SK-N-SH (cell line): ENCODE results near the gene ZGRF1. TPM values are rescaled to one million over a fixed set of nuclear protein-coding genes. Genes with fewer than 3 reads are reported as not detected.

Experiments
- CTCF ChIA-PET: fragments of 300-600, 350-600 bp; formaldehyde crosslinking; extraction: SDS; loops from one replicate; lab custom pipeline; 2021; lab: Yijun Ruan, JAX
- POLR2A ChIA-PET: fragments of 350-600 bp; sonication (Branson Sonifier 250); formaldehyde crosslinking; extraction: SDS; loops from one replicate; lab custom pipeline; 2020; ENCODE audit warnings: antibody characterized with exemption, inconsistent platforms; lab: Yijun Ruan, JAX
- DNase-seq: peaks from one replicate; pipeline ENCODE4 v3.0.0; 2012
- H2AFZ ChIP-seq: fragments of 200-600 bp; sonication (generic); 2 replicates; pipeline ENCODE4 v1.8.1; 2016; ENCODE audit warnings: antibody characterized with exemption, mild to moderate bottlenecking, low read depth
- H3F3A ChIP-seq: fragments of 200-600 bp; sonication (generic); replicated peaks from 2 replicates; pipeline ENCODE3; 2016; ENCODE audit warnings: antibody characterized with exemption, mild to moderate bottlenecking; ENCODE audit not compliant: insufficient read depth
- H3K27ac ChIP-seq, 2 experiments: fragments of 200-500 bp in 1 of 2; fragments of 200-600 bp in 1 of 2; sonication (Bioruptor generic) in 1 of 2; sonication (generic), shearing (Covaris generic) in 1 of 2; 2 replicates each; pipeline versions ENCODE4 v1.5.1 to v1.6.1; 2014 to 2016; ENCODE audit warnings: low read depth in 2 of 2, inconsistent platforms in 1 of 2, low read length in 1 of 2, mild to moderate bottlenecking in 1 of 2, mixed read lengths in 1 of 2
- H3K27me3 ChIP-seq: fragments of 200-600 bp; sonication (generic), shearing (Covaris generic); 2 replicates; pipeline ENCODE4 v1.6.1; 2016; ENCODE audit warnings: mixed run types; ENCODE audit not compliant: insufficient read depth
- H3K36me3 ChIP-seq, 2 experiments: fragments of 200-500 bp in 1 of 2; fragments of 200-600 bp in 1 of 2; sonication (Bioruptor generic) in 1 of 2; sonication (generic) in 1 of 2; replicated peaks in 1 of 2; 2 replicates each; pipeline versions ENCODE3 to v1.5.1; 2014 to 2016; ENCODE audit warnings: low read length in 1 of 2, mild to moderate bottlenecking in 1 of 2; ENCODE audit not compliant: insufficient read depth in 2 of 2, control insufficient read depth in 1 of 2
- H3K4me1 ChIP-seq, 2 experiments: fragments of 200-500 bp in 1 of 2; fragments of 200-600 bp in 1 of 2; sonication (Bioruptor generic) in 1 of 2; sonication (generic), shearing (Covaris generic) in 1 of 2; 2 replicates each; pipeline versions ENCODE4 v1.5.1 to v1.6.1; 2014 to 2016; ENCODE audit warnings: low read depth in 1 of 2, low read length in 1 of 2, mixed run types in 1 of 2; ENCODE audit not compliant: insufficient read depth in 2 of 2, control insufficient read depth in 1 of 2
- H3K4me2 ChIP-seq: fragments of 200-600 bp; sonication (generic), shearing (Covaris generic); 2 replicates; pipeline ENCODE4 v1.6.1; 2017; ENCODE audit warnings: mixed run types
- H3K4me3 ChIP-seq, 2 experiments: fragments of 200-500 bp in 1 of 2; fragments of 200-600 bp in 1 of 2; sonication (Bioruptor generic) in 1 of 2; sonication (generic), shearing (Covaris generic) in 1 of 2; 2 replicates each; pipeline versions ENCODE4 v1.5.1 to v1.8.1; 2014 to 2016; ENCODE audit warnings: low read depth in 2 of 2, inconsistent platforms in 1 of 2, low read length in 1 of 2, mild to moderate bottlenecking in 1 of 2, mixed read lengths in 1 of 2, moderate library complexity in 1 of 2
- H3K79me2 ChIP-seq: fragments of 200-600 bp; sonication (generic); 2 replicates; pipeline ENCODE4 v1.8.1; 2017; ENCODE audit warnings: mild to moderate bottlenecking; ENCODE audit not compliant: insufficient read depth
- H3K9ac ChIP-seq: fragments of 200-600 bp; sonication (generic); 2 replicates; pipeline ENCODE4 v1.6.1; 2017; ENCODE audit warnings: mixed run types
- H3K9me2 ChIP-seq: fragments of 200-600 bp; sonication (generic); 2 replicates; pipeline ENCODE4 v1.6.1; 2017; ENCODE audit warnings: mixed run types
- H3K9me3 ChIP-seq: fragments of 200-600 bp; sonication (generic); 2 replicates; pipeline ENCODE4 v1.6.1; 2017; ENCODE audit warnings: mixed run types, mild to moderate bottlenecking, moderate library complexity
- H4K20me1 ChIP-seq: fragments of 200-600 bp; sonication (generic); 2 replicates; pipeline ENCODE4 v1.6.1; 2017; ENCODE audit warnings: mild to moderate bottlenecking, mixed run types; ENCODE audit not compliant: insufficient read depth
- CTCF ChIP-seq: fragments of 200-600 bp; sonication (generic); IDR thresholded peaks from 2 replicates; pipeline ENCODE4 v1.6.1; 2017; ENCODE audit warnings: antibody characterized with exemption, mild to moderate bottlenecking, moderate library complexity
- SIN3A ChIP-seq: IDR thresholded peaks from 2 replicates; pipeline ENCODE4 v1.6.1; 2012; ENCODE audit warnings: low read depth, mild to moderate bottlenecking, low read length, moderate library complexity, borderline replicate concordance
- ZBTB33 ChIP-seq: IDR thresholded peaks from 2 replicates; pipeline ENCODE4 v1.4.0; 2012; ENCODE audit warnings: low read depth, borderline replicate concordance
- WGBS: methylation state at CpG from one replicate; pipeline ENCODE4 v1.1.6; 2017; ENCODE audit warnings: low lambda C conversion rate; 5-methylcytosine and 5-hydroxymethylcytosine counted together
- polyA plus RNA-seq, 3 experiments: library from polyadenylated mRNA; depleted of rRNA; stranded (reverse); fragments of >200 nt; gene quantifications; 2 replicates each; pipeline ENCODE4 v1.2.3, GENCODE V29; 2012

The ZGRF1 gene
- polyA plus RNA-seq, 1 of the 3 experiments (the other 2 are of a cell fraction): 2.4 TPM

GRCh38 chr4:112523764-112524505 is 112.8 kb downstream of the ZGRF1 start:
- no peak overlapping the region; a peak in 1 of 4 replicates for H3K4me3 ChIP-seq

More at GRCh38 chr4:112523764-112524505, 112.8 kb downstream of the ZGRF1 start:
- TF ChIP-seq CTCF (peak; percentile 30; the same call in 1 of the 2 replicates), ZBTB33 (no peak), SIN3A (no peak)
- Histone ChIP-seq H3K9ac (no peak overlapping the region), H2AFZ (no peak overlapping the region), H3K79me2 (no peaks in the 10 kb centered on the region), H3F3A (no peaks in the 10 kb centered on the region), H3K27ac (no peak overlapping the region), H3K36me3 (no peaks in the 10 kb centered on the region), H3K27me3 (peaks cover 18% of the 10 kb centered on the region; the same call in 1 of the 2 replicates), H3K9me2 (no peaks in the 10 kb centered on the region), H4K20me1 (no peaks in the 10 kb centered on the region), H3K4me2 (no peak overlapping the region), H3K4me1 (peaks cover 0 to 10% of the 10 kb centered on the region in 2 experiments; a peak in 2 of 4 replicates), H3K9me3 (no peaks in the 10 kb centered on the region)
- DNase-seq: peak; percentile 36
- CTCF ChIA-PET: interaction anchor here (0.9 to 1.2 kb wide), 5 partner anchors 15 to 241 kb away, joined by 3 to 4 read pairs (median 3); no protein-coding TSS in a partner anchor
- POLR2A ChIA-PET: no interaction called here
- WGBS: 86% methylated on average over 33 of the region's 46 CpGs
